IMR-90 (cell line): Measurements from ENCODE around the gene SF3B2. TPM values are rescaled to one million over a fixed set of nuclear protein-coding genes. Genes with fewer than 3 reads are reported as not detected.

Experiments used
- ATAC-seq: fragments of 200-7000 bp; cut with Tn5 transposase; 2 replicates; pipeline ENCODE4 v1.9.1; 2020; ENCODE audit warnings: low read depth, mild to moderate bottlenecking, moderate library complexity
- BruUV-seq: library from RNA; stranded (reverse); fragments of 400-500 nt; replicated peaks from 2 replicates; lab custom pipeline; 2021; lab: Mats Ljungman, UMichigan
- CTCF ChIA-PET: fragments of 300-600 bp; formaldehyde crosslinking; extraction: SDS; loops from one replicate; lab custom pipeline; 2021; ENCODE audit warnings: antibody characterized with exemption; lab: Yijun Ruan, JAX
- POLR2A ChIA-PET: fragments of 300-600 bp; sonication (Branson Sonifier 250); formaldehyde crosslinking; loops from one replicate; lab custom pipeline; 2022; ENCODE audit warnings: antibody characterized with exemption; ENCODE audit not compliant: unreplicated experiment; lab: Charles Lee
- DNase-seq: peaks from one replicate; pipeline ENCODE4 v3.0.0; 2013
- H2AFZ ChIP-seq: replicated peaks from 2 replicates; pipeline ENCODE3; 2013; ENCODE audit warnings: low read length, mild to moderate bottlenecking; ENCODE audit not compliant: poor library complexity
- H2AK5ac ChIP-seq: 2 replicates; pipeline ENCODE4 v1.6.1; 2013; ENCODE audit warnings: low read depth, low read length, inconsistent platforms
- H2AK9ac ChIP-seq: replicated peaks from 2 replicates; pipeline ENCODE3; 2013; ENCODE audit warnings: mild to moderate bottlenecking, low read depth, low read length, moderate library complexity; ENCODE audit not compliant: poor library complexity
- H2BK120ac ChIP-seq: 2 replicates; pipeline ENCODE4 v1.6.1; 2013; ENCODE audit warnings: low read depth, low read length, inconsistent platforms
- H2BK15ac ChIP-seq: 3 replicates; pipeline ENCODE4 v1.6.1; 2013; ENCODE audit warnings: low read depth, low read length, inconsistent platforms
- H2BK20ac ChIP-seq: 2 replicates; pipeline ENCODE4 v1.6.1; 2013; ENCODE audit warnings: low read depth, mild to moderate bottlenecking, inconsistent platforms, low read length, moderate library complexity
- H2BK5ac ChIP-seq: 2 replicates; pipeline ENCODE4 v1.6.1; 2013; ENCODE audit warnings: mild to moderate bottlenecking, low read depth, low read length, inconsistent platforms; ENCODE audit not compliant: poor library complexity, severe bottlenecking
- H3K14ac ChIP-seq: replicated peaks from 2 replicates; pipeline ENCODE4 v1.6.1; 2013; ENCODE audit warnings: low read depth, low read length, inconsistent platforms
- H3K18ac ChIP-seq: 2 replicates; pipeline ENCODE4 v1.6.1; 2013; ENCODE audit warnings: low read depth, low read length, control low read depth
- H3K23ac ChIP-seq: 2 replicates; pipeline ENCODE4 v1.6.1; 2013; ENCODE audit warnings: low read depth, low read length, inconsistent platforms
- H3K27ac ChIP-seq: 2 replicates; pipeline ENCODE4 v1.5.1; 2013; ENCODE audit warnings: mild to moderate bottlenecking, control low read depth, low read length; ENCODE audit not compliant: insufficient read depth
- H3K27me3 ChIP-seq: 2 replicates; pipeline ENCODE4 v1.6.1; 2013; ENCODE audit warnings: low read length; ENCODE audit not compliant: control insufficient read depth, insufficient read depth
- H3K36me3 ChIP-seq: 2 replicates; pipeline ENCODE4 v1.6.1; 2013; ENCODE audit warnings: low read length, mixed read lengths; ENCODE audit not compliant: control insufficient read depth, insufficient read depth
- H3K4ac ChIP-seq: 2 replicates; pipeline ENCODE4 v1.6.1; 2013; ENCODE audit warnings: low read depth, low read length, inconsistent platforms
- H3K4me1 ChIP-seq: 2 replicates; pipeline ENCODE4 v1.6.1; 2013; ENCODE audit warnings: low read length, mixed read lengths; ENCODE audit not compliant: control insufficient read depth, insufficient read depth
- H3K4me2 ChIP-seq: 2 replicates; pipeline ENCODE4 v1.6.1; 2013; ENCODE audit warnings: low read depth, mild to moderate bottlenecking, control low read depth, low read length, moderate library complexity
- H3K4me3 ChIP-seq: 2 replicates; pipeline ENCODE4 v1.5.1; 2013; ENCODE audit warnings: low read depth, mild to moderate bottlenecking, control low read depth, low read length, moderate library complexity; ENCODE audit not compliant: insufficient read depth
- H3K56ac ChIP-seq: 2 replicates; pipeline ENCODE4 v1.6.1; 2013; ENCODE audit warnings: low read length, inconsistent platforms; ENCODE audit not compliant: insufficient read depth; ENCODE audit errors: extremely low read depth
- H3K79me1 ChIP-seq, 2 experiments: 2 replicates each; pipeline ENCODE4 v1.6.1; 2013; ENCODE audit warnings: low read length in 2 of 2, inconsistent platforms in 1 of 2, low read depth in 1 of 2
- H3K9ac ChIP-seq: 2 replicates; pipeline ENCODE4 v1.6.1; 2013; ENCODE audit warnings: low read depth, low read length, control low read depth
- H3K9me1 ChIP-seq: 2 replicates; pipeline ENCODE4 v1.6.1; 2013; ENCODE audit warnings: low read length, inconsistent platforms; ENCODE audit not compliant: insufficient read depth
- H3K9me3 ChIP-seq: 2 replicates; pipeline ENCODE4 v1.6.1; 2013; ENCODE audit warnings: low read length; ENCODE audit not compliant: control insufficient read depth, insufficient read depth
- H4K20me1 ChIP-seq: 2 replicates; pipeline ENCODE4 v1.6.1; 2013; ENCODE audit warnings: low read length, inconsistent platforms; ENCODE audit not compliant: insufficient read depth
- H4K5ac ChIP-seq: 2 replicates; pipeline ENCODE4 v1.6.1; 2013; ENCODE audit warnings: mild to moderate bottlenecking, low read depth, low read length, control low read depth
- H4K8ac ChIP-seq, 2 experiments: 2 replicates each; pipeline ENCODE4 v1.6.1; 2013; ENCODE audit warnings: low read depth in 2 of 2, low read length in 2 of 2, control low read depth in 1 of 2, inconsistent platforms in 1 of 2
- H4K91ac ChIP-seq: 2 replicates; pipeline ENCODE4 v1.6.1; 2013; ENCODE audit warnings: low read depth, low read length, inconsistent platforms; ENCODE audit not compliant: insufficient read depth
- BHLHE40 ChIP-seq: fragments of 150-350 bp; IDR thresholded peaks from 2 replicates; pipeline ENCODE4 v1.6.1; 2016; ENCODE audit warnings: mild to moderate bottlenecking, low read depth, low read length
- CEBPB ChIP-seq: IDR thresholded peaks from 2 replicates; pipeline ENCODE4 v1.6.1; 2012; ENCODE audit warnings: low read depth, low read length, improper control_type of control experiment
- WGBS, 2 experiments: methylation state at CpG; one replicate each; pipeline versions ENCODE4 v1.1.5 to v1.1.7; 2013; ENCODE audit warnings: missing lambda C conversion rate in 2 of 2; ENCODE audit not compliant: insufficient read length in 1 of 2; ENCODE audit errors: extremely low coverage in 2 of 2; 5-methylcytosine and 5-hydroxymethylcytosine counted together
- dilution Hi-C: fragments of 300-500 bp; cut with HindIII; formaldehyde crosslinking; loops from one replicate; pipeline ENCODE4 v1.14.3; 2018; ENCODE audit warnings: low sequenced_read_pairs; ENCODE audit not compliant: unreplicated experiment
- in situ Hi-C: fragments of 300-500 bp; cut with MboI; formaldehyde crosslinking; loops from 3 replicates; pipeline ENCODE4 v1.14.3; 2019; ENCODE audit warnings: low sequenced_read_pairs, inconsistent platforms, mixed read lengths
- intact Hi-C: fragments of 100-400 bp; cut with micrococcal nuclease; formaldehyde crosslinking; loops from 2 replicates; pipeline ENCODE4 v1.10.0; 2022
- polyA plus RNA-seq, 3 experiments: library from polyadenylated mRNA; depleted of rRNA; stranded (reverse); fragments of >200 nt; gene quantifications; 2 replicates each; pipeline ENCODE4 v1.2.3, GENCODE V29; 2012; ENCODE audit warnings: low replicate concordance in 1 of 3
- total RNA-seq: library from RNA; depleted of rRNA; stranded (reverse); fragments of >200 nt; gene quantifications from 2 replicates; pipeline ENCODE4 v1.2.3, GENCODE V29; 2012

SF3B2 gene
- total and polyA plus RNA-seq, 2 of the 4 experiments (the other 2 are of a cell fraction) = 120 to 122 TPM

DNA sequence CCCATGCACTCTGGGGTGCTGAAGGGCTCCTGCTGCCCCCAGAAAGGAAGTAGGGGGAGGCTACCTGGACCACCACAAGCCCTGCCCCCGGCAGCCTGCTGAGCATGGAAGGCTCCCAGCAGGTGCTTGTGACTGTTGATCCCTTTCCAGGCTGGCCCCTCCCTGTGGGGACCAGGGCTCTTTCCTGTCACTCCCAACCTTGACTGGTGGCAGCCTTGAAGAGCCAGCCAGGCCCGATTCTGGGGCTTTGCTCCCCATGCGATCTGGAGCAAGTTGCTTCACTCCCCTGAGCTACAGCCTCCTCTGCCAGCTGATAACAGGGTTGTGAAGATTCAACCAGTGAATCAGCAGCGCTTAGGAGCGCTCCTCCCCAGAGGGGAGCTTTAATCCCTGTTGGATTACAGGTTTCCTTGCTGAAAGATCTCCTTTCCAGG is 44.9 kb upstream of the SF3B2 start:
- Histone ChIP-seq H3K4me2 (no peak overlapping the region), H3K56ac (no peak overlapping the region), H2BK5ac (no peak overlapping the region), H4K20me1 (no peaks in the 10 kb centered on the region), H2AK5ac (no peak overlapping the region), H3K18ac (no peak overlapping the region), H4K5ac (no peak overlapping the region), H3K27ac (no peak overlapping the region), H3K4me3 (no peak overlapping the region), H3K9me3 (no peaks in the 10 kb centered on the region), H3K36me3 (peaks cover 7% of the 10 kb centered on the region; the same call in 1 of the 2 replicates), H3K23ac (no peak overlapping the region), H3K4me1 (no peaks in the 10 kb centered on the region; the same call in none of the 2 replicates), H4K8ac (no peak overlapping the region), H3K9me1 (no peaks in the 10 kb centered on the region), H2BK120ac (no peak overlapping the region), H4K91ac (no peak overlapping the region), H3K4ac (no peak overlapping the region), H3K9ac (no peak overlapping the region), H3K79me1 (peaks cover 14 to 17% of the 10 kb centered on the region in 2 experiments), H2AFZ (no peak overlapping the region), H3K27me3 (peaks cover 13% of the 10 kb centered on the region), H2AK9ac (no peak overlapping the region), H2BK20ac (no peak overlapping the region), H3K14ac (no peak overlapping the region), H2BK15ac (no peak overlapping the region)
- BruUV-seq = no TSS peak
- dilution Hi-C loops = no loop called here
- POLR2A ChIA-PET = no interaction called here
- in situ Hi-C loops = no loop called here
- intact Hi-C loops = no loop called here
- CTCF ChIA-PET = no interaction called here
- ATAC-seq (no peak), DNase-seq (no peak)
- 0 out of 2 replicates have a peak, but pooled peaks have one; percentile 20 for TF ChIP-seq CEBPB
- no peak for TF ChIP-seq BHLHE40
- WGBS, 2 experiments = 33% methylated on average over 1 of the region's 5 CpGs; no CpG with 5 or more reads in 1 of the 2 experiments
